Adrenal gland (tissue), 12 donors: ENCODE measurements around the gene GTPBP4. TPM values are rescaled to one million over a fixed set of nuclear protein-coding genes. Genes with fewer than 3 reads are reported as not detected.

Experiments used
- DNase-seq, 7 donors: peaks; one replicate each; pipeline ENCODE4 v3.0.0-alpha.2; 2019 to 2020
- H3K27ac ChIP-seq, 5 donors: fragments of 200-600 bp; sonication (generic) in 4 of 5; 1 replicate in 3 of 5; 2 replicates in 2 of 5; pipeline versions ENCODE4 v1.5.1 to v1.8.0; 2016 to 2020; ENCODE audit warnings: mild to moderate bottlenecking in 1 of 5
- H3K27me3 ChIP-seq: fragments of 200-600 bp; 2 replicates; pipeline ENCODE4 v1.8.0; 2021
- H3K36me3 ChIP-seq, 2 donors: fragments of 200-600 bp; replicated peaks in 1 of 2; 1 replicate in 1 of 2; 2 replicates in 1 of 2; pipeline versions ENCODE4 v1.5.1 to v1.8.0; 2018 to 2022
- H3K4me1 ChIP-seq, 2 donors: fragments of 200-600 bp; replicated peaks in 1 of 2; 1 replicate in 1 of 2; 2 replicates in 1 of 2; pipeline versions ENCODE4 v1.5.1 to v1.8.0; 2018 to 2021
- H3K4me3 ChIP-seq, 4 donors: fragments of 200-600 bp; sonication (generic) in 3 of 4; one replicate each; pipeline ENCODE4 v1.5.1; 2016 to 2018
- H3K9me3 ChIP-seq, 3 donors: fragments of 200-600 bp; sonication (generic) in 1 of 3; replicated peaks in 1 of 3; 1 replicate in 2 of 3; 2 replicates in 1 of 3; pipeline versions ENCODE4 v1.5.1 to v1.8.0; 2016 to 2021
- CTCF ChIP-seq, 6 experiments: fragments of 450-650 bp in 4 of 6; fragments of 200-600 bp in 2 of 6; sonication (generic) in 1 of 6; IDR thresholded peaks; 1 replicate in 5 of 6; 2 replicates in 1 of 6; pipeline versions ENCODE4 v1.5.1 to v1.8.0; 2016 to 2021; ENCODE audit warnings: antibody characterized with exemption in 6 of 6, mild to moderate bottlenecking in 2 of 6, moderate library complexity in 1 of 6
- POLR2A ChIP-seq, 2 donors: fragments of 450-650 bp; IDR thresholded peaks; one replicate each; pipeline ENCODE4 v1.6.1; 2017; ENCODE audit warnings: antibody characterized with exemption in 2 of 2, mild to moderate bottlenecking in 2 of 2, moderate library complexity in 1 of 2
- WGBS, 4 donors: extraction: QIAGEN DNeasy Blood & Tissue Kit in 2 of 4; methylation state at CpG; one replicate each; pipeline versions ENCODE4 v1.1.5 to v1.1.7; 2013 to 2017; 5-methylcytosine and 5-hydroxymethylcytosine counted together
- intact Hi-C, 2 donors: fragments of 100-400 bp; cut with DNase I; formaldehyde crosslinking; loops; one replicate each; pipeline versions ENCODE4 v1.14.1 to v1.15.0; 2022 to 2023
- polyA plus RNA-seq, 3 donors: library from polyadenylated mRNA; stranded (reverse); fragments of 200-250 nt in 2 of 3; fragments of 350-450 nt in 1 of 3; fragmentation: Illumina TruSeq in 1 of 3; extraction: RNeasy Lipid Tissue Mini Kit (QIAGEN cat#74804) in 1 of 3; gene quantifications; one replicate each; pipeline ENCODE4 v1.2.3, GENCODE V29; 2013 to 2014
- total RNA-seq, 9 donors: library from RNA; depleted of rRNA in 4 of 9; stranded (reverse); fragments of >200 nt in 4 of 9; fragments of 120-200 nt in 1 of 9; fragmentation: NEBNext Ultra II Directional in 1 of 9; extraction: Animal tissue kit (Norgen Biotek cat#: 25700) in 1 of 9; gene quantifications; one replicate each; pipeline versions ENCODE4 v1.1.0 to v1.2.4, GENCODE V29; 2013 to 2023
- donor health status: healthy with polysubstance abuse.
- donor health status: Bipolar disorder and iron deficiency.
- donor health status: DM: yes; HTN: yes; CAD: no.
- donor health status: DM: no; HTN: no; CAD: no.
- donor health status: DM: no; HTN: no; CAD: no.
- donor health status: DM: yes; HTN: yes; CAD: no.

Gene GTPBP4
- total and polyA plus RNA-seq, 12 donors: 15.2 to 196 (median 33.4) TPM

GRCh38 chr10:1024103-1024502 is 35.9 kb downstream of the GTPBP4 start:
- WGBS, 4 donors: 88 to 94% (median 92%) methylated on average over 12 of the region's 12 CpGs

GRCh38 chr10:1025683-1026082 is 37.4 kb downstream of the GTPBP4 start, which contains the start of gene IDI2:
TSS of gene IDI2 (minus strand) at chr10:1025859. CDS start at chr10:1024723, 1,136 bp downstream.
- Histone ChIP-seq H3K4me1 (no peaks in the 10 kb centered on the region), H3K9me3 (no peaks in the 10 kb centered on the region), H3K36me3 (no peaks in the 10 kb centered on the region), H3K27ac (no peak within 1 kb of the TSS), H3K27me3 (no peaks in the 10 kb centered on the region), H3K4me3 (no peak within 1 kb of the TSS)
- intact Hi-C loops: no loop called here
- no peak for DNase-seq
- 84 to 91% (median 87%) methylated on average over 1 of the region's 1 CpG for WGBS, 4 donors
- TF ChIP-seq POLR2A (IDR thresholded peaks at IDR 0.05): no peak
- no peak for TF ChIP-seq CTCF (IDR thresholded peaks at IDR 0.05)

More at GRCh38 chr10:1024103-1024502, 35.9 kb downstream of the GTPBP4 start:
- Histone ChIP-seq H3K27ac (no peak overlapping the region), H3K4me3 (no peak overlapping the region), H3K27me3 (no peaks in the 10 kb centered on the region), H3K4me1 (no peaks in the 10 kb centered on the region), H3K9me3 (no peaks in the 10 kb centered on the region), H3K36me3 (peaks cover 0 to 10% of the 10 kb centered on the region in 2 donors)
- intact Hi-C loops: no loop called here
- DNase-seq: no peak
- no peak for TF ChIP-seq CTCF (IDR thresholded peaks at IDR 0.05)
- TF ChIP-seq POLR2A (IDR thresholded peaks at IDR 0.05): no peak

- no peak for DNase-seq
- Histone ChIP-seq H3K36me3 (no peaks in the 10 kb centered on the region), H3K27ac (no peak overlapping the region), H3K4me3 (no peak overlapping the region), H3K9me3 (no peaks in the 10 kb centered on the region), H3K4me1 (no peaks in the 10 kb centered on the region), H3K27me3 (no peaks in the 10 kb centered on the region)
- TF ChIP-seq CTCF (IDR thresholded peaks at IDR 0.05) (no peak), POLR2A (IDR thresholded peaks at IDR 0.05) (no peak)
- intact Hi-C loops: no loop called here
- 86 to 95% (median 94%) methylated on average over 6 of the region's 6 CpGs for WGBS, 4 donors
Observed at GRCh38 chr10:1026578-1026977, 38.3 kb downstream of the GTPBP4 start.

- 95 to 97% (median 95%) methylated on average over 6 to 7 of the region's 7 CpGs for WGBS, 4 donors
- H3K36me3 ChIP-seq: no peaks in the 10 kb centered on the region
- no peak for DNase-seq
- H3K9me3 ChIP-seq: no peaks in the 10 kb centered on the region
- intact Hi-C loops: no loop called here
- no peaks in the 10 kb centered on the region for H3K27me3 ChIP-seq
- H3K4me3 ChIP-seq: no peak overlapping the region
- H3K27ac ChIP-seq: no peak overlapping the region
- H3K4me1 ChIP-seq: no peaks in the 10 kb centered on the region
- TF ChIP-seq CTCF (IDR thresholded peaks at IDR 0.05) (no peak), POLR2A (IDR thresholded peaks at IDR 0.05) (no peak)
Observed at GRCh38 chr10:1029838-1030237, 41.6 kb downstream of the GTPBP4 start.
